DMS79 treated with DMSO at 0.1 percent for 48 hours (cell line): Measurements from ENCODE around the gene CD34.
"Not testable (repeated sequence)": the region's sequence is repeated elsewhere in the genome, so short reads cannot be mapped to it uniquely, and the experiment has no call there.

Experiments
- DNase-seq: peaks from one replicate; lab custom pipeline; 2025; lab: John Stamatoyannopoulos, UW

Gene CD34

GRCh38 chr1:207910591-207911354 lies at the start of gene CD34:
Gene CD34, minus strand, starts transcription at chr1:207911125. Its CDS starts 45 bp downstream, at chr1:207911080.
- DNase-seq = peak; percentile 60

- DNase-seq = no peak
Measured at GRCh38 chr1:207960346-207960745, 49.4 kb upstream of the CD34 start.

DNA sequence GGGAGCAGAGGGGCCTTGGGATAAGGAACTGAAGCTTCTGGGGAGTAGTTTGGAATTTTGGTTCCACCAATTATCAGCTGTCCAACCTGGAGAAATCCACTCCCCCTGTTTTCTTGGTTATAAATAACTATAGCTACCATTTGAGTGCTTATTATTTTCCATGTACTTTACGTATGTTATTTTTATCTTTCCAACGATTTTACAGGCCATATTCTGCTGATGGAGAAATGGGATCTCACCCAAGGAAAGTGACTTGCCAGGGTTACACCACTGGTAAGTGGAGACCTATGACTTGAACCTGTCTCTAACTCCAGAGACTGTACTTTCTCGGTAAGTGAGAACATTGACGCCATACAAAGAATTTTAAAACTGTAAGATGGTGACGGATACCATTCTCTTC lies 49.0 kb upstream of the CD34 start:
- no peak for DNase-seq

GRCh38 chr1:207959141-207959825 lies 48.4 kb upstream of the CD34 start:
- no peak for DNase-seq

DNA sequence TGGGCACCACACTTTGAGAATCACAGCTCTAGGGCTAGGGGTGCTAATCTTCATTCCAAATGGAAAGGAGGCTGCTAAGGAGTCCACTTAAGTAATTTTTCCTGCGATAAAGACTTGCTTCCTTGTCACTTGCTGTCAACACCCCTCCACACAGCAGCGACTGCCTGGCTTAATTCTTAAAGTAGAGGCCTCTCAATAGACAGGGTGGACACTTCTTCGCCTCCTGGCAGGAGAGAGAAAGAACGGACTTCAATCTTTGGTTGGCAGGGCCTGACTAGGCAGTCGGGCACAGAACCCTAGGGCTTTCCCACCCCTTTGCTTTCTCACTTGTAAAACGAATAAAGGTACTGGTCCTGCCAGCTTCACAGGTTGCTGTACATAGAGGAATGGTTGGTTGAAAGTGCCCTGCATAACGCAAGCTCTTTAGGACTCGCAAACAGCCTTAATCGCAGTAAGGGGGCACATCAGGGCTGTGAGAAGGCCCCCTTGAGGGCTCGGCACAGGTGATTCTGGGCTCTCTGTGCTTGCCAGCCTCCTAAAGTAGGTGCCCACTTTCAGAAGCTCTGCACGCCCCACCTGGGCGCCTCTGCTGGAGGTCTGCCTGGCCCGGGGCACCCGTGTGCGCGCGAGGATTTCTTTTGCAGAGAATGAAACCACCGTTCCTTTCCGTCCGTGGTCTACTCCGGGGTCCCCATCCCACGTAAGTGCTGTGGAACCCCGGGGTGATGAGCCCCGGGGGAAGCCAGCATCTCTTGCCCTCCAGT lies 47.6 kb upstream of the CD34 start:
- no peak for DNase-seq

GRCh38 chr1:207956986-207957385 lies 46.1 kb upstream of the CD34 start:
- no peak for DNase-seq

GRCh38 chr1:207954104-207954503 lies 43.2 kb upstream of the CD34 start:
- DNase-seq = no peak

- peak; percentile 3 for DNase-seq
Measured at GRCh38 chr1:207952617-207953542, 42.0 kb upstream of the CD34 start.

DNA sequence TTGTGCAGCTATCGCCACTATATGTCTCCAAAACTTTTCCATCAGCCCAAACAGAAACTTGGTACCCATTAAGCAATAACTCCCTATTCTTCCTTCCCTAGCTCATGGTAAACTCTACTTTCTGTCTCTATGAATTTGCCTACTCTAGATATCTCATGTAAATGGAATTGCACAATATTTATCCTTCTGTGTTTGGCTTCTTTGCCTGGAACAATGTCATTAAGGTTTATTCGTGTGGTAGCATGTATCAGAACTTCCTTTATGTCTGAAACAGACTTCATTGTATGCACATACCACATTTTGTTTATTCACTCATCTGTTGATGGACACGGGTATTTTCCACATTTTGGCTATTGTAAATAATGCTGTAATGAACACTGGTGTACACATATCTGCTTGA lies 40.7 kb upstream of the CD34 start:
- DNase-seq = no peak

DNA sequence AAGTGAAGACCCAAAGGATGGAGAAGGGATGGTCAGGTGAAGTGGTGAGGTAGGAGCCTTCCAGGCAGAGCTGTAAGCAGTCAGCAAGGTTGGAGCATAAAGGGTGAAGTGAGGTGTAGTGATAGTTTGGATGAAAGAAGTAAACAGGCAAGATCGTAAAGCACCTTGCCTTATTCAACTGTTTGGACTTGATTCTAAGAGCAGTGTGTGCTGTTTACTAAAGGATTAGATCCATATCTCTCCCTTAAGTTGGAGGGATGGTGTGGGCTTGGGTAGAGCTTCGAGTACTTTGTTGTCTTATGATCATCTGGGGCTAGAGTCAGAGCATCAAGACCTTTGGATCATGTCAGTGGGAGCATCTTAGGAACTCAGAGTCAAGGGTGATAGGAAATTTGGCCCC lies 39.8 kb upstream of the CD34 start:
- DNase-seq = no peak

GRCh38 chr1:207949571-207950195 lies 38.8 kb upstream of the CD34 start:
- DNase-seq = no peak

- DNase-seq = no peak
Measured at GRCh38 chr1:207948536-207949250, 37.8 kb upstream of the CD34 start.

DNA sequence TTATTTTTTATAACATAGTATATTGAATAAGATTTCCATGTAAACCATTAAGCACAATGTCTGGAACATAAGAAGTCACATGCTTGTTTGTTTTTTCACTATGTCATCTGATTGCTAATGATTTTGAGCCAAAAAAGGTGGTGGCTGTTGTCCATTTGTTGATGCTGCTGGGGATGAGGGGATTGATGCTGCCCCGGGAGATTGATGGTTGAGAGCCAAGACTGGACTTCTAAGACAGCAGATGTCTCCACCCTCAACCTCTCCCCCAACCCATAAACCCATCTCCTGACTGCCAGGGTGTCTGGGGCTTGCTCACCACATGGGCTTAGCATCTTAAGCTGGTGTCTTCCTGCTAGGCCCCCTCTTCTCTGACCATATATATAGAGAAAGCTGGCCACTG lies 35.8 kb upstream of the CD34 start:
- DNase-seq = no peak

- DNase-seq = no peak
Measured at GRCh38 chr1:207944571-207944970, 33.6 kb upstream of the CD34 start.

DNA sequence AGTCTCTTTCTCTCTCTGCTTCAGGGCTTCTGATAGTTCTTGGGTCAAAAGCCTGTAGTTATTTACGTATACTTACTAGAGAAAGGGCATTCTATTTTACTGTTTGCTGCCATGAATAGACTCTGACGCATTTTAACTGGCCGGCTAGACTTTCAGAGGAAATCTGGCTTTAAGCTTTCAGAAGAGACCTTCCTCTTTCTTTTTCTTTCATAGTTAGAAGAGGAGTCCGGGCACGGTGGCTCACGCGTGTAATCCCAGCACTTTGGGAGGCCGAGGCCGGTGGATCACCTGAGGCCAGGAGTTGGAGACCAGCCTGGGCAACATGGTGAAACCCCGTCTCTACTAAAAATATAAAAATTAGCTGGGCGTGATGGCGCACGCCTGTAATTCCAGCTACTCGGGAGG lies 31.4 kb upstream of the CD34 start:
- not testable (repeated sequence) for DNase-seq

DNA sequence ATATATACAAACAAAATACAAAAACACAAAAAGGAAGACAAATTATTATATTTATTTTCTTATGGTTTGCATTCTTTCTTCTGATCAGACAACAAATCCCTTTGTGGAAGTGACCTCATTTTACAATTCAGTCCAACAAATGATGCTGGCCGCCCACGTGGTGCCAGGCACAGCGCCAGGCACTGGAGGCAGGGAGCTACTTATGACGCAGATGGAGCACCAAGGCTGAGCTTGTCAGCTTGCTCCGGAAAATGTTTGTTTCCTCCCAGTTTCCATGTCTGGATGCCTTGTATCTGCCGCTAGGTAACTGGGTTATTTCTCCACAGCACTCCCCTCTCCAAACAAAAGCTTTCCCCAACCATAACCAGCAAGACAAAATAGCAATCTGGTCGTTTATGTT lies 30.7 kb upstream of the CD34 start:
- DNase-seq = no peak

DNA sequence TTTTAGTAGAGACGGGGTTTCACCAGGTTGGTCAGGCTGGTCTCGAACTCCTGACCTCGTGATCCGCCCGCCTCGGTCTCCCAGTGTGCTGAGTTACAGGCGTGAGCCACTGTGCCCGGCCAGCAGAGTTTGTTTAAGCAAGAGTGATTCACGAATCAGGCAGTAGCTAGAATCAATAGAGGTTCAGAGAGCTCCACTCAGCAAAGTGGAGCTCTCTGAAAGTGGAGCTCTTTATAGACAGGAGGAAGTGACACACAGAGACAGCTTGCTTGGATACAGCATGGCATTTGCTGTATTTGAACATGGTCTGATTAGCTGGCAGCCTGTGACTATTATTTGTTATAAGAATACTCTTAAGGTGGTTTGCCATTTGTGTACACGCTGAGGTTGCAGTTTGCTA lies 27.1 kb upstream of the CD34 start:
- DNase-seq = no peak

- no peak for DNase-seq
Measured at GRCh38 chr1:207937204-207937603, 26.3 kb upstream of the CD34 start.

- no peak for DNase-seq
Measured at GRCh38 chr1:207935166-207935583, 24.2 kb upstream of the CD34 start.

DNA sequence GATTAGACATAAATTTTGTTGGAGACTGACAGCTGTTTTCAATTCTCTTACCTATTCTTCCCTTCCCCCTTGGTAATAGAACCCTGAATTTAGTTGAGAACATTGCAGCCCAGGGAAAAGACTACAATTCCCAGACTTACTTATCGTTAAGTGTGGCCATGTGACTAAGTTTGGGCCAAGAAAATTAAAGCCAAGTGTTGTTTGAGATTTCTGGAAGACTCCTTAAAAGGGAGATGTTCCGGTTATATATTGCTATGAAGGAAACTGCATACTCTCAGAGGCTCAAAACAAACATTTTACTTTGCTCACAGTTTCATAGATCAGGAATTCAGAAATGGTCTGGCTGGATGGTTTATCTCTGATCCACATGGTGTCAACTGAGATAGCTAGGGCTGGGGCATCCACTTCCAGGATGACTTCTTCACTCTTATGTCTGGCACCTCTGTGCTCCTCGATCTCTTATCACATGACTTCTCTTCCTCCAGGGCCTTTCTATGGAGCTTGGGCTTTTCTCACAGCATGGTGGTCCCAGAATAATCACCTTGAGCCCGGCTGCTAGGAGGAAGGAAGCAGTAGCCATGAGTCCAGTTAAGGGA lies 22.4 kb upstream of the CD34 start:
- no peak for DNase-seq
